ENCODE measurements around the gene KAZN.

Gene KAZN

GRCh38 chr1:14849038-14849437 lies 250.6 kb downstream of the KAZN start:
- TF ChIP-seq, protein P1, sequence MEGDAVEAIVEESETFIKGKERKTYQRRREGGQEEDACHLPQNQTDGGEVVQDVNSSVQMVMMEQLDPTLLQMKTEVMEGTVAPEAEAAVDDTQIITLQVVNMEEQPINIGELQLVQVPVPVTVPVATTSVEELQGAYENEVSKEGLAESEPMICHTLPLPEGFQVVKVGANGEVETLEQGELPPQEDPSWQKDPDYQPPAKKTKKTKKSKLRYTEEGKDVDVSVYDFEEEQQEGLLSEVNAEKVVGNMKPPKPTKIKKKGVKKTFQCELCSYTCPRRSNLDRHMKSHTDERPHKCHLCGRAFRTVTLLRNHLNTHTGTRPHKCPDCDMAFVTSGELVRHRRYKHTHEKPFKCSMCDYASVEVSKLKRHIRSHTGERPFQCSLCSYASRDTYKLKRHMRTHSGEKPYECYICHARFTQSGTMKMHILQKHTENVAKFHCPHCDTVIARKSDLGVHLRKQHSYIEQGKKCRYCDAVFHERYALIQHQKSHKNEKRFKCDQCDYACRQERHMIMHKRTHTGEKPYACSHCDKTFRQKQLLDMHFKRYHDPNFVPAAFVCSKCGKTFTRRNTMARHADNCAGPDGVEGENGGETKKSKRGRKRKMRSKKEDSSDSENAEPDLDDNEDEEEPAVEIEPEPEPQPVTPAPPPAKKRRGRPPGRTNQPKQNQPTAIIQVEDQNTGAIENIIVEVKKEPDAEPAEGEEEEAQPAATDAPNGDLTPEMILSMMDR (IDR thresholded peaks at IDR 0.05; ENCODE audit: low read length), result no peak
- no peak for TF ChIP-seq EZH2 (IDR thresholded peaks at IDR 0.05; ENCODE audit: borderline replicate concordance, low read length)
- no peaks in the 10 kb centered on the region for H3F3A ChIP-seq (ENCODE audit: insufficient read depth, low read length)
- H3K27me3 ChIP-seq (ENCODE audit: insufficient read depth, low read length), result no peaks in the 10 kb centered on the region
- no peaks in the 10 kb centered on the region for H3K36me3 ChIP-seq (ENCODE audit: insufficient read depth, low read length)
- no peaks in the 10 kb centered on the region for H3K79me2 ChIP-seq (ENCODE audit: insufficient read depth, low read length)
- H3K9ac ChIP-seq (ENCODE audit: low read length), result no peak overlapping the region
- H3K27ac ChIP-seq (ENCODE audit: low read depth, low read length, poor library complexity, severe bottlenecking), result no peak overlapping the region
- H3K9me2 ChIP-seq (ENCODE audit: low read depth, low read length), result no peaks in the 10 kb centered on the region
- H2AFZ ChIP-seq (ENCODE audit: low read length), result no peak overlapping the region
- no peak overlapping the region for H3K4me3 ChIP-seq (ENCODE audit: low read depth, low read length, poor library complexity, severe bottlenecking)
- no peaks in the 10 kb centered on the region for H4K20me1 ChIP-seq (ENCODE audit: insufficient read depth, low read length)
- no peaks in the 10 kb centered on the region for H3K9me3 ChIP-seq (ENCODE audit: low read length)
- H3K4me2 ChIP-seq (ENCODE audit: low read length), result no peak overlapping the region
- H3K4me1 ChIP-seq (ENCODE audit: insufficient read depth, low read length, severe bottlenecking), result no peaks in the 10 kb centered on the region

GRCh38 chr1:14850563-14850962 lies 252.1 kb downstream of the KAZN start:
- Histone ChIP-seq H3K27me3 (ENCODE audit: insufficient read depth, low read length) (no peaks in the 10 kb centered on the region), H3K9me3 (ENCODE audit: low read length) (no peaks in the 10 kb centered on the region), H4K20me1 (ENCODE audit: insufficient read depth, low read length) (no peaks in the 10 kb centered on the region), H3K36me3 (ENCODE audit: insufficient read depth, low read length) (no peaks in the 10 kb centered on the region), H3K4me3 (ENCODE audit: low read depth, low read length, poor library complexity, severe bottlenecking) (no peak overlapping the region), H3K9ac (ENCODE audit: low read length) (no peak overlapping the region), H2AFZ (ENCODE audit: low read length) (no peak overlapping the region), H3K9me2 (ENCODE audit: low read depth, low read length) (no peaks in the 10 kb centered on the region), H3K27ac (ENCODE audit: low read depth, low read length, poor library complexity, severe bottlenecking) (no peak overlapping the region), H3K4me1 (ENCODE audit: insufficient read depth, low read length, severe bottlenecking) (no peaks in the 10 kb centered on the region), H3F3A (ENCODE audit: insufficient read depth, low read length) (no peaks in the 10 kb centered on the region), H3K4me2 (ENCODE audit: low read length) (no peak overlapping the region), H3K79me2 (ENCODE audit: insufficient read depth, low read length) (no peaks in the 10 kb centered on the region)
- no peak for TF ChIP-seq EZH2 (IDR thresholded peaks at IDR 0.05; ENCODE audit: borderline replicate concordance, low read length)
- TF ChIP-seq, protein P1 (IDR thresholded peaks at IDR 0.05; ENCODE audit: low read length), result no peak

DNA sequence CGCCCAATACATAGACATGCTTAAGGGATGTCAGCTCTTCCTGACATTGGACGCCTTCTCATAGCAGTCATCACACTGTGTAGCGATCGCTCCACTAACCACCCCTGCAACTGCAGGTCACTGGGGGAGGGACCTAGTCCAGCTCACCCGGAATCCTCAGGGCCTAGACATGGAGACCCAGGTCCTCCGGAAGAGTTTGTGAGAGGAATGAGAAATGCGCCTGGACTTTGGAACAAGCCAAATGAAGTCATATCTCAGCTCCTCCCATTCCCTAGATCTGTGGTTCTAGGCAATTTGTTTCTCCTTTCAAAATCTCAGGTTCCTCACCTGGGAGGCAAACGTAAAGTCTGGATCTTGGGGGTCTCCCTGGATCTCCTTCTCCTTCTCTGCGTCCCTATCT lies 253.3 kb downstream of the KAZN start:
- Histone ChIP-seq H3K79me2 (ENCODE audit: insufficient read depth, low read length) (no peaks in the 10 kb centered on the region), H3K4me3 (ENCODE audit: low read depth, low read length, poor library complexity, severe bottlenecking) (no peak overlapping the region), H3F3A (ENCODE audit: insufficient read depth, low read length) (no peaks in the 10 kb centered on the region), H3K9me3 (ENCODE audit: low read length) (no peaks in the 10 kb centered on the region), H4K20me1 (ENCODE audit: insufficient read depth, low read length) (no peaks in the 10 kb centered on the region), H2AFZ (ENCODE audit: low read length) (no peak overlapping the region), H3K27me3 (ENCODE audit: insufficient read depth, low read length) (no peaks in the 10 kb centered on the region), H3K36me3 (ENCODE audit: insufficient read depth, low read length) (no peaks in the 10 kb centered on the region), H3K4me1 (ENCODE audit: insufficient read depth, low read length, severe bottlenecking) (no peaks in the 10 kb centered on the region), H3K4me2 (ENCODE audit: low read length) (no peak overlapping the region), H3K9me2 (ENCODE audit: low read depth, low read length) (no peaks in the 10 kb centered on the region), H3K9ac (ENCODE audit: low read length) (no peak overlapping the region), H3K27ac (ENCODE audit: low read depth, low read length, poor library complexity, severe bottlenecking) (no peak overlapping the region)
- no peak for TF ChIP-seq EZH2 (IDR thresholded peaks at IDR 0.05; ENCODE audit: borderline replicate concordance, low read length)
- TF ChIP-seq, protein P1 (IDR thresholded peaks at IDR 0.05; ENCODE audit: low read length), result no peak
